NCI-H524 (cell line): ENCODE data around the gene MED25.

Source experiments
- DNase-seq, 2 experiments: peaks; one replicate each; lab custom pipeline; 2025; lab: John Stamatoyannopoulos, UW

MED25 gene

DNA sequence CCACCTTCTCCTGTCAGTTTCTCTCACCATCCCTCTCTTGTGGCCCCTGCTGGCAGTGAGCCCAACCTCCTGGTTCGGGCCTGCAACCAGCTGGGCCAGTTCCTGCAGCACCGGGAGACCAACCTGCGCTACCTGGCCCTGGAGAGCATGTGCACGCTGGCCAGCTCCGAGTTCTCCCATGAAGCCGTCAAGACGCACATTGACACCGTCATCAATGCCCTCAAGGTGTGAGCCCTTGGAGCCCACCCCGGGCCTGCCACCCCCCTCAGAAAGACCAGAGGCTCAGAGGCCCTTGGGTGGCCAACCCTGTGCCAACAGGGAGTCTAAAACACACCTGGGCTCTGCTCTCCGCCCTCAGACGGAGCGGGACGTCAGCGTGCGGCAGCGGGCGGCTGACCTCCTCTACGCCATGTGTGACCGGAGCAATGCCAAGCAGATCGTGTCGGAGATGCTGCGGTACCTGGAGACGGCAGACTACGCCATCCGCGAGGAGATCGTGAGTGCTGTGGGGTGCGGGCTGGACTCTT is 18.8 kb upstream of the MED25 start:
- DNase-seq, result no peak

GRCh38 chr19:49799798-49800376 is 18.2 kb upstream of the MED25 start:
- DNase-seq, result no peak

DNA sequence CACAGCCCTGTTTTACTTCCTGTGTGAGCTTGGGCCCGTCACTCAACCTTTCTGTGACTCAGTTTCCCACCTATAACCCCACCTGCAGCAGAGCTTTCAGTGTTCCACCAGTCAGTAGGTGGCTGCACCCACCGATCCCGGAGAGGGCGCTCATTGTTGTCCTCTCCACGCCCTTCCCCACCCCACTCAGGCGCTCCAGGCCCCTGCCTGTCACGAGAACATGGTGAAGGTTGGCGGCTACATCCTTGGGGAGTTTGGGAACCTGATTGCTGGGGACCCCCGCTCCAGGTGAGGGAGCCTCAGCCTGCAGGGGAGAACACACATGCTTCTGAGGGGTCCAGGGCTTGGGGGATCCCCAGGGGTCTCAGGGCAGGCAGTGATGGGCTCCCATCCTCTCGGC is 17.3 kb upstream of the MED25 start:
- no peak for DNase-seq

- DNase-seq, result no peak
Measured at GRCh38 chr19:49801401-49801888, 16.6 kb upstream of the MED25 start.

DNA sequence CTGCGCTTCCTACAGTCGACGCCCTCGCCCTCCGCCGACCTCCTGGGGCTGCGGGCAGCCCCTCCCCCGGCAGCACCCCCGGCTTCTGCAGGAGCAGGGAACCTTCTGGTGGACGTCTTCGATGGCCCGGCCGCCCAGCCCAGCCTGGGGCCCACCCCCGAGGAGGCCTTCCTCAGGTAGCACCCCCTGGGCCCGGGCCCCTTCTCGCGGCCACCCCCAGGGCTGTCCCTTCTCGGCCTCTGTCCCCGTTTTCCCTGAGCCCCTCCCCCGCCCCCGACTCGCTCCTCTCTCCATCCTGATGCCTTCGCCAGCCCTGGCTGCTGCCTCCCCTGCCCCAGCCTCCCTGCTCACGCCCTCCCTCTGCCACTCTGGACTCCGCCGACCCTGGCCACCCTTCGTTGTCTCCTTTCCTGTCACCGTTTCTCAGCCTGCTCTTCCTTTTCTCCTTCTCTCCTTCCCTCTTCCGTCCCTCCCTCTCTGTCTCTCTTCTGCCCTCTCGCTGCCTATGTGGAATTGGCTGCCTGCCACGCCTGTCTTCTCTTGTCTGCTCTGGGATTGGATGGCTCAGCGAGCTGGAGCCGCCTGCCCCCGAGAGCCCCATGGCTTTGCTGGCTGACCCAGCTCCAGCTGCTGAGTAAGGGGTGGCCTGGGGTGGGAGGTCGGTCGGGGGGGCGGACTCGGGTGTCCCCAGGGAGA is 16.0 kb upstream of the MED25 start:
- peak in 1 of 2 experiments; percentile 27 for DNase-seq

GRCh38 chr19:49802836-49803528 is 15.1 kb upstream of the MED25 start:
- no peak for DNase-seq

DNA sequence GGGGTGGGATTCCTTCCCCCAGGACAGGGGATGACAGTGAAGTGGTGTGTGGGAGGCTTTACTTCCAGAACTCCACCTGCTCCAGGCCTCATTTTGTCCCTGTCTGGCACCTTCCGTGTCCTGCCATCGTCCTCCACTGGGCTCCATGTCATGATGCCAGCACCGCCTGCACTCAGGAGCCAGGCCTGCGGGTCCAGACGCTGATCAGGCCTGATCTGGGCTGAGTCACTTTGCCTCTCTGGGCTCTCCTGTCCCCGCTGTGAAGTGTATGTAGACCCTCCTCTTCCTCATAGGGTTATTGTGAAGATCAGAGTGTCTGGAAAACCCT is 14.6 kb upstream of the MED25 start:
- DNase-seq, result no peak

DNA sequence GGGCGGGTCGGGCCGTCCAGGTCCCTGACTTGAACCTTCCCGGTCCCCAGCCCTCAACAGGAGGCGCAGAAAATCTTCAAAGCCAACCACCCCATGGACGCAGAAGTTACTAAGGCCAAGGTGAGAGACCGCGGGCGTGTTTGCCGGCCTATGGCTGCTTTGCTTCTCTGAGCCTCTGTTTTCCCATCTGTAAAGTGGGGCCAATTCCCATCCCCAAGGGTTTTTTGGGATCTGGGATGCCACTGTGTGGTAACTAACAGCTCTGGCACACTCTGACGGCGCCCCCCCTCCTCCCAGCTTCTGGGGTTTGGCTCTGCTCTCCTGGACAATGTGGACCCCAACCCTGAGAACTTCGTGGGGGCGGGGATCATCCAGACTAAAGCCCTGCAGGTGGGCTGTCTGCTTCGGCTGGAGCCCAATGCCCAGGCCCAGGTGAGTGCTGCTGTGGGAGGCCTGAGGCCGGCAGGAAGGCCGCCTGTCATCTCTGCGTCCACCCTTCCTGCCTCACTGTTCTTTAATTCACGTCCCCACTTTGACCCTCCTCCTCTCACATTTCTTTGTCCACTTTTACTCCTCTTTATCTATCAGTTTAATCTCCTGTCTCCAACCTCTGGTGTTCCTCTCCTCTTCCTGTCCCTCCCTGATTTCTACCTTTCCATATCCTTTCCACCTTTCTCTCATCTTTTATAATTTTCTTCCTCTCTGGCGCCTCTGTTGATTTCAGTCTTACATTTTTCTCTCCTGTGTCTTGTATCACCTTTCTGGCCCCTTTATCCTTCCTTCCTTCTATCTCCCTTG is 12.1 kb upstream of the MED25 start:
- DNase-seq, result no peak

GRCh38 chr19:49806620-49806959 is 11.5 kb upstream of the MED25 start:
- no peak for DNase-seq

- DNase-seq, result no peak
Measured at GRCh38 chr19:49807058-49807903, 10.8 kb upstream of the MED25 start.

DNA sequence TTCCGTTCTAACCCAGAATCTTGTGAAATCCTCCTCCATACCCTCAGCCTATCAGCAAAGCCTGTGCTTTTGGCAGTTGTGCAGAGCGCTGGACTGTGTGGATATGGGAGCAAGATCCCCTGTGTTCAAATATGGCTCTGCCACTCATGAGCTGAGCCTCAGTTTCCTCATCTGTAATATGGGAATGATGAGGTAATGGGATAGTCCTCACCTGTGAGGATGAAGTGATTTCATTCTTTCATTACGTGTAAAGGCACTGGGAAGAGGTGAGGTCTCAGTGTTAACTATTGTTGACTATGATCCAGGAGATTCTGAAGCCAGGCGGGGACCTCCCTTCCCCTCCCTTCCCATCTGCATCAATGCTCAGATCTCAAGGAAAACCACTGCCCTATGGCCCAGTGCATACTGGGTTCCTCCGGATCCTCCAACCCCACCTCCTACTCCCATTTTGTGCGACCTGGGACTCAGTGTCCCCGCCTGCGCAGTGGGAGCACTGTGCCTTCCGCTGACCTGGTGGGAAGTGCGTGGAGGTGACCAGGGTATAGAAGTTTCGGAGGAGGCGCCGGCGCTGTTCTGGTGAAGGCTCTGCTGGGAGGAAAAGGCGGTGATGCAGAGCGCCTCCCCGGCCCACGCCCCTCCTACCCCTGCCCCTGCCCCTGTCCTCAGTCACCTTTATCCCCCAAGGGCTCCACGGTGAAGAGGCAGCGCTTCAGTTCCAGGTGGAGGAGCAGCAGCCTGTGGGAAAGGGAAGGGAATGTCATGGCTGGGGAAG is 10.0 kb upstream of the MED25 start:
- DNase-seq, result no peak

GRCh38 chr19:49808711-49809159 is 9.4 kb upstream of the MED25 start:
- no peak for DNase-seq

- no peak for DNase-seq
Measured at GRCh38 chr19:49809160-49809940, 8.7 kb upstream of the MED25 start.

DNA sequence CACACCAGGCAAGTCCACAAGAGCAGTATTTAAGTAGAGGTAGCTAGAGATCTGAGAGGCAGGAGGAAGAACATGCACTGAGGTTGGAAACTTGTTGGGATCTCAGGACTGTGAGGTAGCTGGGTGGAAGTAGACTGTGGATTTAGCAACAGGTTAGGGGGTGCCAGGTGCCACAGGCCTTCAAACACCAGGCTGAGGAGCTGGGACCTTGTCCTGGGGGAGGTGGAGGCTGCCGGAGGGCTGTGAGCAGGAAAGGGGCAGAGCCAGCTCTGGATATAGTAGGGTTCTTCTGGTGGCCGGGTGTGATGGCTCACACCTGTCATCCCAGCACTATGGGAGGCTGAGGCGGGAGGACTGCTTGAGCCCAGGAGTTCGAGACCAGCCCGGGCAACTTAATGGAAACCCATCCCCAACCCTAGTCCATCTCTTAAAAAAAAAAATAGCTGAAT is 8.1 kb upstream of the MED25 start:
- DNase-seq, result no peak

GRCh38 chr19:49811328-49811727 is 6.8 kb upstream of the MED25 start:
- no peak for DNase-seq

DNA sequence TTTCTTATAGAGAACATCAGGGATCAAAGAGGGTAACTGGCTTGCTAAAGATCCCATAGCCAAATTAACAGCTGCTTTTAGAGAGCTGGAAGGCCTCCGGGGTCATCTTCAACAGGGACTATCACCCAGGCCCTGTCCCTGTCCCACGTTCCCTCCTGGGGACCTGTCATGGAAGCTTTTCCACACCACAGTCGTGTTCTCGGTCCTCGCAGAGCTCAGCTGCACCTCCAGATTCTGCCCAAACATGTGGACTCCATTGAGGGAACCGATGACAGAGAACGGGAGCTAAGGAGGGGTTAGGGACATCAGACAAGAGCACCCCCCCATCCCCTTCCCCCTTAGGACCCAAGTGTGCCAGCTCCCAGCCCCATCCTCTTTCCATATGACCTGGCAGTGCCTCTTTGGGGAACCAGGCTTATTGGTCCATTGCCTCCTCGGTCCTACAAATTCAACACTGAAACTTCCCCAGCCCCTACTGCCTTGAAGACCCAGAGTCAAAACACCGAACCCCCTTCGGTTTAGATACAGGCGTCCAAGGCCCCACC is 5.6 kb upstream of the MED25 start:
- DNase-seq, result no peak

DNA sequence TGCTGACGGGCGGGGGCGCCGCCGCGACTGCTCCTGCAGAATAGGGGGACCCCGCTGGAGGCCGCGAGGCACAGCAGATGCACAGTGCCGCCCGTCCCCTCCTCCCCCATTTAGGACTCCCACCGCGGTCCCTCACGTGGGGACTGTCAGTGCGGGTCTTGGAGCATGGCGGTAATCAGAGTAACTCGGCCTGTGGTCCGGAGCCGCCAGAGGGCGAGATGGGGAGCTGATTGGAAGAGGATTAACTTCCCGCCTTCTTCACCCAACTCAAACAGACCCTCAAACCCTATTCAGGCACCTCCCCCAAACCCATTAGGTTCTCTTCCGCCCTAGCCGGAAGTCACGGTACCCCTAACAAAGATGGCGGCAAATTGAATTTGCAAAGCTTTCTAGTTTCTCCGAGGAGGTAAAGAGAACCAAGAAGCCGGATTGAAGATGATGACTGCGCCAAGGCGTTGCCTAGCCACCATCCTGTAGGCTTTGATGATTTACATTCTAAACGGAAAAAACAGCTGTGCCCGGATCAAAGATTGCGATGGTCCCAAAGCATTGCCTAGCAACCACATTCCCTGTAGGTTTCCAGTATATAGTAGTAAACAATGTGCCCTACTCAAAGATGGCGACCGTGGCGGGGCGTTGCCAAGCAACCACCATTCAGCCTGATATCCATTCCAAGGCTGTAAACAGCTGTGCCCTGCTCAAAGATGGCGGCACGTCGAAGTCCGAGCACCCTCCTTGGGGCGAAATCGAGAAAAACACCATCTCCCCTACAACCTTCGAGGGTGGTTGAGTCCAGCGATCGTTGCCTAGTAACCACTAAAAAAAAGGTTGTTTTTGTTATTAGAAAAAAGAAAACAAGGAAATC is 4.9 kb upstream of the MED25 start, which contains the start of gene FUZ:
Gene FUZ, minus strand, starts transcription at position 296 of the 865 bp plus-strand sequence. Its CDS starts 186 bp downstream, at position 110.
- peak; percentile 98 to 99 for DNase-seq

- no peak for DNase-seq
Measured at GRCh38 chr19:49814010-49814409, 4.1 kb upstream of the MED25 start.
